ENCODE results near the gene APOB. TPM values are rescaled to one million over a fixed set of nuclear protein-coding genes. Genes with fewer than 3 reads are reported as not detected.

The APOB gene
- total and polyA plus RNA-seq, 2 of the 8 experiments (the other 6 are each of a cell fraction or from before 2014, with no cell fraction given) = 0.15 to 0.61 TPM

- Histone ChIP-seq H2BK5ac (ENCODE audit: low read depth, low read length) (no peak overlapping the region), H3K18ac (ENCODE audit: extremely low read depth, low read length) (no peak overlapping the region), H2AK5ac (ENCODE audit: low read depth, low read length) (no peak overlapping the region), H3K9ac (replicated peaks in 1 of 4; ENCODE audit: extremely low read depth in 1 of 4, low read depth in 3 of 4, low read length in 3 of 4) (no peak overlapping the region), H3K14ac (ENCODE audit: insufficient read length) (no peak overlapping the region), H2BK120ac (replicated peaks; ENCODE audit: low read depth, low read length) (no peak overlapping the region), H3K56ac (replicated peaks; ENCODE audit: insufficient read length, low read depth, low read length) (no peak overlapping the region), H3K4me1 (replicated peaks in 1 of 4; ENCODE audit: control insufficient read depth in 3 of 4, insufficient read depth in 4 of 4, low read length in 3 of 4) (no peaks in the 10 kb centered on the region), H4K5ac (ENCODE audit: insufficient read length, low read depth, low read length) (no peak overlapping the region), H3K4ac (replicated peaks; ENCODE audit: insufficient read length, low read depth, low read length) (no peak overlapping the region), H2BK12ac (ENCODE audit: low read depth, low read length) (no peak overlapping the region), H4K8ac (ENCODE audit: extremely low read depth, insufficient read depth, low read length) (no peak overlapping the region), H3K4me2 (ENCODE audit: insufficient read depth in 1 of 2, low read depth in 2 of 2, low read length in 2 of 2) (no peak overlapping the region), H4K20me1 (replicated peaks in 1 of 2; ENCODE audit: control insufficient read depth in 1 of 2, insufficient read depth in 2 of 2, low read length in 2 of 2) (no peaks in the 10 kb centered on the region), H3K9me3 (ENCODE audit: insufficient read depth in 2 of 2, low read depth in 1 of 2, low read length in 1 of 2) (no peaks in the 10 kb centered on the region), H3K23me2 (ENCODE audit: low read depth, low read length) (no peaks in the 10 kb centered on the region; the same call in 1 of the 2 replicates), H3K27me3 (replicated peaks in 1 of 4; ENCODE audit: control insufficient read depth in 3 of 4, extremely low read depth in 1 of 4, insufficient read depth in 3 of 4, low read length in 3 of 4) (no peaks in the 10 kb centered on the region), H2BK20ac (ENCODE audit: low read length) (no peak overlapping the region), H2AFZ (ENCODE audit: low read length) (no peak overlapping the region), H3K4me3 (ENCODE audit: extremely low read depth in 1 of 4, insufficient read depth in 2 of 4, low read depth in 3 of 4, low read length in 4 of 4) (no peak overlapping the region), H4K91ac (replicated peaks; ENCODE audit: insufficient read length, low read length) (no peak overlapping the region), H3K79me1 (ENCODE audit: low read depth, low read length) (no peaks in the 10 kb centered on the region), H3K36me3 (ENCODE audit: control insufficient read depth in 2 of 4, insufficient read depth in 4 of 4, low read length in 3 of 4) (no peaks in the 10 kb centered on the region), H3K23ac (ENCODE audit: insufficient read length) (no peak overlapping the region), H3K27ac (ENCODE audit: low read depth, low read length) (no peak overlapping the region), H2BK15ac (ENCODE audit: low read length) (no peak overlapping the region), H3K79me2 (ENCODE audit: control insufficient read depth in 1 of 2, insufficient read depth in 2 of 2, low read length in 2 of 2) (no peaks in the 10 kb centered on the region)
- DNase-seq (ENCODE audit: low read depth in 1 of 2, low spot score in 2 of 2) = no peak
- ChIA-PET CTCF (ENCODE audit: partially characterized antibody) (interaction anchor here (0.9 to 6.7 kb wide), 33 partner anchors 8 to 369 kb away, joined by 3 to 48 read pairs (median 6); partner anchors contain the start of gene GDF7), POLR2A (ENCODE audit: partially characterized antibody) (interaction anchor here (1.2 kb wide), 1 partner anchor 204 kb away, joined by 4 read pairs; the partner anchor contains the start of gene LDAH)
- FAIRE-seq = no peak
- TF ChIP-seq RNF2 (IDR thresholded peaks at IDR 0.05; ENCODE audit: borderline replicate concordance, low read depth, low read length, missing control alignments, poor library complexity, severe bottlenecking) (no peak), KDM4A (IDR thresholded peaks at IDR 0.05; ENCODE audit: low read depth, low read length, severe bottlenecking) (no peak), MAFK (IDR thresholded peaks at IDR 0.05; ENCODE audit: low read depth, low read length) (no peak), EZH2 (IDR thresholded peaks at IDR 0.05; ENCODE audit: low read depth, low read length, severe bottlenecking) (no peak), CBX5 (IDR thresholded peaks at IDR 0.05; ENCODE audit: low read depth, low read length) (no peak), NANOG (IDR thresholded peaks at IDR 0.05; ENCODE audit: insufficient read depth, low read depth, low read length, poor library complexity, severe bottlenecking) (no peak), EGR1 (IDR thresholded peaks at IDR 0.05; ENCODE audit: borderline replicate concordance, low read depth, low read length) (no peak), SIX5 (IDR thresholded peaks at IDR 0.05; ENCODE audit: low read depth, low read length) (no peak)
- TF ChIP-seq, protein P1, sequence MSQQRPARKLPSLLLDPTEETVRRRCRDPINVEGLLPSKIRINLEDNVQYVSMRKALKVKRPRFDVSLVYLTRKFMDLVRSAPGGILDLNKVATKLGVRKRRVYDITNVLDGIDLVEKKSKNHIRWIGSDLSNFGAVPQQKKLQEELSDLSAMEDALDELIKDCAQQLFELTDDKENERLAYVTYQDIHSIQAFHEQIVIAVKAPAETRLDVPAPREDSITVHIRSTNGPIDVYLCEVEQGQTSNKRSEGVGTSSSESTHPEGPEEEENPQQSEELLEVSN (IDR thresholded peaks at IDR 0.05) = no peak
- TF ChIP-seq, protein P2, sequence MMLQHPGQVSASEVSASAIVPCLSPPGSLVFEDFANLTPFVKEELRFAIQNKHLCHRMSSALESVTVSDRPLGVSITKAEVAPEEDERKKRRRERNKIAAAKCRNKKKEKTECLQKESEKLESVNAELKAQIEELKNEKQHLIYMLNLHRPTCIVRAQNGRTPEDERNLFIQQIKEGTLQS (IDR thresholded peaks at IDR 0.05; ENCODE audit: insufficient read depth, low read depth, low read length) = no peak
Observed at GRCh38 chr2:21026479-21027282, 17.2 kb downstream of the APOB start.

All from H1 (cell line).